B cell (primary cell): Measurements from ENCODE around the gene SMURF1.

Source experiments
- EZH2 ChIP-seq: IDR thresholded peaks from 2 replicates; pipeline ENCODE4 v1.6.1; 2012; ENCODE audit warnings: borderline replicate concordance, low read depth, mild to moderate bottlenecking, moderate library complexity, low read length; ENCODE audit not compliant: insufficient read depth, poor library complexity, severe bottlenecking
- TF ChIP-seq, protein P1 (sequence below): fragments of 200-600 bp; IDR thresholded peaks from one replicate; pipeline ENCODE4 v1.8.0; 2022; ENCODE audit warnings: antibody characterized with exemption, mild to moderate bottlenecking

DNA sequence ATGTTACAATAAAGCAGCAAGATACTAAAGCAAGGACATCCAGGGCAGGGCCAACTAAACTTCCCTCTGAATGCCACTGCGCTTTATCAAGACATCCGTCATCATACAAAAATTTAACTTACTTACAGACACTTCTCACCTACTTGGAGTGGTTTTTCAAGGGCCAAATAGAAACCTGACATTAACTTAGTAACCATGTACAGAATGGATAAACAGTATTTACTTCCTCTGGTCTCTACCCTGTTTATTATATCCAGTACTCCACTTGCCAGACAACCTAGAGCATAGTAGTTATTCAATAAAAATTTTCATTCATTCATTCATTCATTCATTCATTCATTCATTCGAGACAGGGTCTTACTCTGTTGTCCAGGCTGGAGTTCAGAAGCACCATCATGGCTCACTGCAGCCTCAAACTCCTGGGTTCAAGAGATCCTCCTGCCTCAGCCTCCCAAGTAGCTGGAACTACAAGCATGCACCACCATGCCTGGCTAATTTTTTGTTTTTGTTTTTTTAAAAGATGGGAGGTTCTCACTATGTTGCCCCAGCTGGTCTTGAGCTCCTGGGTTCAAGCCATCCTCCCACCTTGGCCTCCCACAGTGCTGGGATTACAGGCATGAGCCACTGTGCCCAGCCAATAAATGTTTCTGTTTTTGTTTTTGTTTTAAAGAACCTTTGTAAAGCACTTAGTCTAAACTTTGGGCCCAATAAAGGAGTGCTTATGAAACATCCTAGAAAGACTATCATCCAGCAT, 19.0 kb downstream of the SMURF1 start:
- TF ChIP-seq, protein P1, sequence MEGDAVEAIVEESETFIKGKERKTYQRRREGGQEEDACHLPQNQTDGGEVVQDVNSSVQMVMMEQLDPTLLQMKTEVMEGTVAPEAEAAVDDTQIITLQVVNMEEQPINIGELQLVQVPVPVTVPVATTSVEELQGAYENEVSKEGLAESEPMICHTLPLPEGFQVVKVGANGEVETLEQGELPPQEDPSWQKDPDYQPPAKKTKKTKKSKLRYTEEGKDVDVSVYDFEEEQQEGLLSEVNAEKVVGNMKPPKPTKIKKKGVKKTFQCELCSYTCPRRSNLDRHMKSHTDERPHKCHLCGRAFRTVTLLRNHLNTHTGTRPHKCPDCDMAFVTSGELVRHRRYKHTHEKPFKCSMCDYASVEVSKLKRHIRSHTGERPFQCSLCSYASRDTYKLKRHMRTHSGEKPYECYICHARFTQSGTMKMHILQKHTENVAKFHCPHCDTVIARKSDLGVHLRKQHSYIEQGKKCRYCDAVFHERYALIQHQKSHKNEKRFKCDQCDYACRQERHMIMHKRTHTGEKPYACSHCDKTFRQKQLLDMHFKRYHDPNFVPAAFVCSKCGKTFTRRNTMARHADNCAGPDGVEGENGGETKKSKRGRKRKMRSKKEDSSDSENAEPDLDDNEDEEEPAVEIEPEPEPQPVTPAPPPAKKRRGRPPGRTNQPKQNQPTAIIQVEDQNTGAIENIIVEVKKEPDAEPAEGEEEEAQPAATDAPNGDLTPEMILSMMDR: no peak
- no peak for TF ChIP-seq EZH2
